ENCODE results near the gene INTS6L. TPM values are rescaled to one million over a fixed set of nuclear protein-coding genes. Genes with fewer than 3 reads are reported as not detected.

The INTS6L gene
- polyA plus RNA-seq, 1 donor from 2014 or later: 57.1 TPM

DNA sequence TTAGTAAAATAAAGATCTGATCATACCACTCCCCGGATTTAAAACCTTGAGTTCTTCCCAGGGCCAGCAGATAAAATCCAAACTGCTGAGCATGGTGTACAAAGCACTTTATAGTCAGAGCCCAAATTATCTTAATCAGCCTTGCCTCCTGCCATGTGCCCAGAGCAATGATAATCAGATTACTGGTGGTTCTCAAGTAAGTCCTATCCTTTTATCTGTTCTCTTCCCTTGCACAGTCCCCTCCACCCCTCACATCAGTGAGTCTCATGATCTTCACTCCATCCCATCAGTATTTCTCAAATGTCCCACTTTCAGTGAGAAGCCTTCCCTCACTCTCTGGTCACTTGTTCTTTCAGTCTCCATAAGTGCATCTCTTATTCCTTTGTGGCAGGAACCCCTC, 22.7 kb downstream of the INTS6L start:
- Histone ChIP-seq H3K9ac (ENCODE audit: low read length) (no peak overlapping the region), H3K4me3 (ENCODE audit: low read length) (no peak overlapping the region), H3K36me3 (ENCODE audit: insufficient read depth, low read length) (no peaks in the 10 kb centered on the region), H2AFZ (ENCODE audit: low read depth, low read length) (no peak overlapping the region), H3K27ac (ENCODE audit: low read length) (no peak overlapping the region), H3K4me2 (ENCODE audit: low read length) (no peak overlapping the region), H3F3A (ENCODE audit: insufficient read depth, low read length, poor library complexity, severe bottlenecking) (no peaks in the 10 kb centered on the region), H3K9me2 (ENCODE audit: insufficient read depth, low read length) (no peaks in the 10 kb centered on the region), H4K20me1 (ENCODE audit: insufficient read depth) (no peaks in the 10 kb centered on the region), H3K79me2 (replicated peaks; ENCODE audit: insufficient read depth, low read length) (no peaks in the 10 kb centered on the region), H3K9me3 (ENCODE audit: low read length) (no peaks in the 10 kb centered on the region), H3K27me3 (ENCODE audit: insufficient read depth, low read depth, low read length) (no peaks in the 10 kb centered on the region)
- no peak for TF ChIP-seq MXI1 (conservative IDR thresholded peaks at IDR 0.05; ENCODE audit: poor library complexity, severe bottlenecking)
- no peak for TF ChIP-seq REST (IDR thresholded peaks at IDR 0.05; ENCODE audit: borderline replicate concordance)
- TF ChIP-seq, protein P1, sequence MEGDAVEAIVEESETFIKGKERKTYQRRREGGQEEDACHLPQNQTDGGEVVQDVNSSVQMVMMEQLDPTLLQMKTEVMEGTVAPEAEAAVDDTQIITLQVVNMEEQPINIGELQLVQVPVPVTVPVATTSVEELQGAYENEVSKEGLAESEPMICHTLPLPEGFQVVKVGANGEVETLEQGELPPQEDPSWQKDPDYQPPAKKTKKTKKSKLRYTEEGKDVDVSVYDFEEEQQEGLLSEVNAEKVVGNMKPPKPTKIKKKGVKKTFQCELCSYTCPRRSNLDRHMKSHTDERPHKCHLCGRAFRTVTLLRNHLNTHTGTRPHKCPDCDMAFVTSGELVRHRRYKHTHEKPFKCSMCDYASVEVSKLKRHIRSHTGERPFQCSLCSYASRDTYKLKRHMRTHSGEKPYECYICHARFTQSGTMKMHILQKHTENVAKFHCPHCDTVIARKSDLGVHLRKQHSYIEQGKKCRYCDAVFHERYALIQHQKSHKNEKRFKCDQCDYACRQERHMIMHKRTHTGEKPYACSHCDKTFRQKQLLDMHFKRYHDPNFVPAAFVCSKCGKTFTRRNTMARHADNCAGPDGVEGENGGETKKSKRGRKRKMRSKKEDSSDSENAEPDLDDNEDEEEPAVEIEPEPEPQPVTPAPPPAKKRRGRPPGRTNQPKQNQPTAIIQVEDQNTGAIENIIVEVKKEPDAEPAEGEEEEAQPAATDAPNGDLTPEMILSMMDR (IDR thresholded peaks at IDR 0.05; ENCODE audit: poor library complexity, severe bottlenecking): no peak
- no peak for TF ChIP-seq EP300 (conservative IDR thresholded peaks at IDR 0.05; ENCODE audit: poor library complexity, severe bottlenecking)

GRCh38 chrX:135543924-135544323, 23.5 kb downstream of the INTS6L start:
- Histone ChIP-seq H3K79me2 (replicated peaks; ENCODE audit: insufficient read depth, low read length) (no peaks in the 10 kb centered on the region), H4K20me1 (ENCODE audit: insufficient read depth) (no peaks in the 10 kb centered on the region), H3K27me3 (ENCODE audit: insufficient read depth, low read depth, low read length) (no peaks in the 10 kb centered on the region), H3K27ac (ENCODE audit: low read length) (no peak overlapping the region), H2AFZ (ENCODE audit: low read depth, low read length) (no peak overlapping the region), H3K9me2 (ENCODE audit: insufficient read depth, low read length) (no peaks in the 10 kb centered on the region), H3K9me3 (ENCODE audit: low read length) (no peaks in the 10 kb centered on the region), H3K4me2 (ENCODE audit: low read length) (no peak overlapping the region), H3F3A (ENCODE audit: insufficient read depth, low read length, poor library complexity, severe bottlenecking) (no peaks in the 10 kb centered on the region), H3K4me3 (ENCODE audit: low read length) (no peak overlapping the region), H3K36me3 (ENCODE audit: insufficient read depth, low read length) (no peaks in the 10 kb centered on the region), H3K9ac (ENCODE audit: low read length) (no peak overlapping the region)
- TF ChIP-seq POLR2AphosphoS5 (IDR thresholded peaks at IDR 0.05) (no peak), RAD21 (conservative IDR thresholded peaks at IDR 0.05) (no peak), EZH2 (IDR thresholded peaks at IDR 0.05; ENCODE audit: borderline replicate concordance, insufficient read depth, low read length, poor library complexity, severe bottlenecking) (no peak), MXI1 (conservative IDR thresholded peaks at IDR 0.05; ENCODE audit: poor library complexity, severe bottlenecking) (no peak), SMC3 (conservative IDR thresholded peaks at IDR 0.05; ENCODE audit: poor library complexity) (no peak), EP300 (conservative IDR thresholded peaks at IDR 0.05; ENCODE audit: poor library complexity, severe bottlenecking) (no peak), TAF1 (IDR thresholded peaks at IDR 0.05; ENCODE audit: low read depth) (no peak)

Measured in neural cell (in vitro differentiated cells).